Measurements from ENCODE around the gene JKAMP. TPM values are rescaled to one million over a fixed set of nuclear protein-coding genes. Genes with fewer than 3 reads are reported as not detected.
A peak's percentile ranks its signal among the peaks of the same experiment; 100 is the strongest.

JKAMP gene
- total RNA-seq, 4 donors from 2014 or later, result 30.1 to 43.9 (median 34.0) TPM

GRCh38 chr14:59507063-59507751, 22.9 kb downstream of the JKAMP start:
- peaks cover 0 to 21% of the 10 kb centered on the region in 2 donors for H3K36me3 ChIP-seq
- ATAC-seq, result peak; percentile 39 to 82
- intact Hi-C loops (cut with DNase I; ENCODE audit: low total_unique reads) (loop anchor here (1.0 to 5.0 kb wide), 2 partner anchors 69 to 390 kb away; partner anchors contain the start of gene CCDC175), in situ Hi-C loops (cut with MboI; ENCODE audit: low sequenced_read_pairs in 4 of 4) (no loop called here)
- no peaks in the 10 kb centered on the region for H3K4me1 ChIP-seq
- no peaks in the 10 kb centered on the region for H3K9me3 ChIP-seq
- peak in 1 of 2 donors; percentile 34 for DNase-seq
- H3K27me3 ChIP-seq, result no peaks in the 10 kb centered on the region
- H3K4me3 ChIP-seq, result no peak overlapping the region
- peak; percentile 42 to 73 (median 62) for TF ChIP-seq CTCF (IDR thresholded peaks at IDR 0.05 in 4 of 5, conservative IDR thresholded peaks at IDR 0.05 in 1 of 5)
- no peak for TF ChIP-seq POLR2A (IDR thresholded peaks at IDR 0.05)
- H3K27ac ChIP-seq, result no peak overlapping the region

GRCh38 chr14:59507752-59508103, 23.4 kb downstream of the JKAMP start:
- intact Hi-C loops (cut with DNase I; ENCODE audit: low total_unique reads) (loop anchor here (1.0 to 5.0 kb wide), 2 partner anchors 69 to 390 kb away; partner anchors contain the start of gene CCDC175), in situ Hi-C loops (cut with MboI; ENCODE audit: low sequenced_read_pairs in 4 of 4) (no loop called here)
- Histone ChIP-seq H3K36me3 (peaks cover 0 to 21% of the 10 kb centered on the region in 2 donors), H3K27ac (no peak overlapping the region), H3K4me1 (no peaks in the 10 kb centered on the region), H3K9me3 (no peaks in the 10 kb centered on the region), H3K27me3 (no peaks in the 10 kb centered on the region), H3K4me3 (no peak overlapping the region)
- DNase-seq, result no peak
- TF ChIP-seq POLR2A (IDR thresholded peaks at IDR 0.05) (no peak), CTCF (IDR thresholded peaks at IDR 0.05 in 4 of 5, conservative IDR thresholded peaks at IDR 0.05 in 1 of 5) (no peak)
- no peak for ATAC-seq

GRCh38 chr14:59509101-59509500, 24.8 kb downstream of the JKAMP start:
- H3K36me3 ChIP-seq, result peaks cover 0 to 10% of the 10 kb centered on the region in 2 donors
- DNase-seq, result no peak
- intact Hi-C loops (cut with DNase I; ENCODE audit: low total_unique reads), result loop anchor here (5.0 kb wide), 1 partner anchor 388 kb away; no protein-coding TSS in a partner anchor

GRCh38 chr14:59510001-59510400, 25.7 kb downstream of the JKAMP start:
- Histone ChIP-seq H3K9me3 (no peaks in the 10 kb centered on the region), H3K4me1 (no peaks in the 10 kb centered on the region), H3K4me3 (no peak overlapping the region), H3K27me3 (no peaks in the 10 kb centered on the region), H3K36me3 (peaks cover 0 to under 1% of the 10 kb centered on the region in 2 donors), H3K27ac (no peak overlapping the region)
- ATAC-seq (no peak), DNase-seq (no peak)
- intact Hi-C loops (cut with DNase I; ENCODE audit: low total_unique reads), result no loop called here
- in situ Hi-C loops (cut with MboI; ENCODE audit: low sequenced_read_pairs in 4 of 4), result no loop called here
- no peak for TF ChIP-seq CTCF (IDR thresholded peaks at IDR 0.05 in 4 of 5, conservative IDR thresholded peaks at IDR 0.05 in 1 of 5)
- TF ChIP-seq POLR2A (IDR thresholded peaks at IDR 0.05), result no peak

More at GRCh38 chr14:59509101-59509500, 24.8 kb downstream of the JKAMP start:
- no peaks in the 10 kb centered on the region for H3K27me3 ChIP-seq
- no peaks in the 10 kb centered on the region for H3K9me3 ChIP-seq
- no peak overlapping the region for H3K27ac ChIP-seq
- in situ Hi-C loops (cut with MboI; ENCODE audit: low sequenced_read_pairs in 4 of 4), result no loop called here
- TF ChIP-seq POLR2A (IDR thresholded peaks at IDR 0.05) (no peak), CTCF (IDR thresholded peaks at IDR 0.05 in 4 of 5, conservative IDR thresholded peaks at IDR 0.05 in 1 of 5) (no peak)
- H3K4me3 ChIP-seq, result no peak overlapping the region
- no peaks in the 10 kb centered on the region for H3K4me1 ChIP-seq
- ATAC-seq, result no peak
